ENCODE data around the gene CDKAL1. TPM values are rescaled to one million over a fixed set of nuclear protein-coding genes. Genes with fewer than 3 reads are reported as not detected.

Gene CDKAL1
- total and polyA plus RNA-seq, 2 donors (not counting 3 experiments of a cell fraction or from before 2014, with no cell fraction given) = 6.1 to 20.5 TPM

- no TSS peak for BruUV-seq (replicated peaks)
- Histone ChIP-seq H3K4me2 (ENCODE audit: insufficient read depth, low read length) (no peak overlapping the region), H3K27me3 (ENCODE audit: control insufficient read depth in 2 of 2, insufficient read depth in 2 of 2, low read length in 2 of 2) (no peaks in the 10 kb centered on the region), H3K4me1 (ENCODE audit: control insufficient read depth, extremely low read depth, insufficient read depth, low read length) (peaks cover 9% of the 10 kb centered on the region), H3K9me1 (replicated peaks; ENCODE audit: control insufficient read depth, extremely low read depth, insufficient read depth, low read length) (no peaks in the 10 kb centered on the region), H2AFZ (ENCODE audit: low read depth, low read length) (no peak overlapping the region), H3K4me3 (replicated peaks in 1 of 3; ENCODE audit: insufficient read depth in 1 of 3, low read depth in 1 of 3, low read length in 3 of 3) (no peak overlapping the region), H4K20me1 (replicated peaks; ENCODE audit: control insufficient read depth, extremely low read depth, insufficient read depth, low read length) (no peaks in the 10 kb centered on the region), H3K27ac (ENCODE audit: insufficient read depth, low read depth, low read length) (no peak overlapping the region), H3K36me3 (ENCODE audit: control insufficient read depth in 2 of 2, extremely low read depth in 1 of 2, insufficient read depth in 2 of 2, low read length in 2 of 2) (no peaks in the 10 kb centered on the region), H3K9ac (replicated peaks; ENCODE audit: extremely low read depth, insufficient read depth, low read length) (no peak overlapping the region), H3K79me2 (ENCODE audit: control insufficient read depth, insufficient read depth, low read length) (no peaks in the 10 kb centered on the region), H3K9me3 (replicated peaks; ENCODE audit: control insufficient read depth, insufficient read depth, low read length) (no peaks in the 10 kb centered on the region)
- TF ChIP-seq FOS (IDR thresholded peaks at IDR 0.05; ENCODE audit: borderline replicate concordance, insufficient read depth, low read length) (no peak), MYC (IDR thresholded peaks at IDR 0.05; ENCODE audit: low read depth, low read length) (no peak), JUN (IDR thresholded peaks at IDR 0.05; ENCODE audit: borderline replicate concordance, insufficient read depth, insufficient read length, low read depth) (no peak), GATA2 (IDR thresholded peaks at IDR 0.05; ENCODE audit: insufficient read depth, insufficient read length, low read depth, low read length) (no peak), CTCF (IDR thresholded peaks at IDR 0.05; ENCODE audit: extremely low read depth in 1 of 2, insufficient read depth in 1 of 2, low read depth in 1 of 2, low read length in 2 of 2) (no peak), EZH2 (IDR thresholded peaks at IDR 0.05; ENCODE audit: borderline replicate concordance, low read depth, low read length, severe bottlenecking) (no peak), POLR2AphosphoS5 (IDR thresholded peaks at IDR 0.05; ENCODE audit: insufficient read depth, low read depth, low read length) (no peak), POLR2A (IDR thresholded peaks at IDR 0.05; ENCODE audit: low read depth, low read length) (no peak)
- TF ChIP-seq, protein P1, sequence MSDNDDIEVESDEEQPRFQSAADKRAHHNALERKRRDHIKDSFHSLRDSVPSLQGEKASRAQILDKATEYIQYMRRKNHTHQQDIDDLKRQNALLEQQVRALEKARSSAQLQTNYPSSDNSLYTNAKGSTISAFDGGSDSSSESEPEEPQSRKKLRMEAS (IDR thresholded peaks at IDR 0.05; ENCODE audit: insufficient read depth, insufficient read length) = no peak
- CTCF ChIA-PET = interaction anchor here (1.1 kb wide), 1 partner anchor 17 kb away, joined by 3 read pairs; no protein-coding TSS in a partner anchor
- POLR2A ChIA-PET = no interaction called here
- dilution Hi-C loops (cut with MboI; ENCODE audit: extremely low pct_ligation_motif_present, low sequenced_read_pairs) = no loop called here
- intact Hi-C loops (cut with micrococcal nuclease) = no loop called here
- no peak for FAIRE-seq
- no peak for DNase-seq (ENCODE audit: low read depth, low spot score)
Observed at GRCh38 chr6:21181866-21182265, 647.6 kb downstream of the CDKAL1 start.
